Activated CD8-positive, alpha-beta T cell treated with anti-CD3 and anti-CD28 coated beads, Interleukin-2, amount 10 ng/mL, durations not matched to agents 7 days and 5 days (primary cell): ENCODE results near the gene CST11. TPM values are rescaled to one million over a fixed set of nuclear protein-coding genes. Genes with fewer than 3 reads are reported as not detected.

Source experiments
- ATAC-seq: fragments of 150-1000 bp; cut with Tn5 transposase; one replicate; pipeline ENCODE4 v1.10.0; 2021; ENCODE audit warnings: moderate library complexity
- CTCF ChIA-PET: fragments of 350-600 bp; sonication (Branson Sonifier 250); formaldehyde crosslinking; loops from one replicate; lab custom pipeline; 2021; ENCODE audit warnings: antibody characterized with exemption; lab: Charles Lee
- POLR2A ChIA-PET: fragments of 350-600 bp; sonication (Branson Sonifier 250); formaldehyde crosslinking; loops from one replicate; lab custom pipeline; 2021; ENCODE audit warnings: antibody characterized with exemption; lab: Charles Lee
- DNase-seq: peaks from one replicate; pipeline ENCODE4 v3.0.0-alpha.2; 2020
- H3K27ac Mint-ChIP-seq: one replicate; pipeline ENCODE4 v1.8.0; 2021; ENCODE audit warnings: mild to moderate bottlenecking, mixed read lengths
- H3K27me3 Mint-ChIP-seq: one replicate; pipeline ENCODE4 v1.8.0; 2021; ENCODE audit warnings: low read depth, mixed read lengths
- H3K36me3 Mint-ChIP-seq: one replicate; pipeline ENCODE4 v1.8.0; 2021; ENCODE audit warnings: low read depth, mixed read lengths
- H3K4me1 Mint-ChIP-seq: one replicate; pipeline ENCODE4 v1.8.0; 2021; ENCODE audit warnings: low read depth, mixed read lengths
- H3K4me3 Mint-ChIP-seq: one replicate; pipeline ENCODE4 v1.8.0; 2021; ENCODE audit warnings: mild to moderate bottlenecking, mixed read lengths
- H3K9me3 Mint-ChIP-seq: one replicate; pipeline ENCODE4 v1.8.0; 2022; ENCODE audit warnings: mixed read lengths; ENCODE audit not compliant: insufficient read depth
- total RNA-seq, 2 experiments: library from RNA; stranded (reverse); gene quantifications; one replicate each; pipeline ENCODE4 v1.2.3, GENCODE V29; 2021

CST11 gene
- not detected for total RNA-seq

GRCh38 chr20:23452776-23453175, at the start of gene CST11:
Gene CST11, minus strand, starts transcription at chr20:23452876. Its CDS starts 65 bp downstream, at chr20:23452811.
- Mint-ChIP-seq H3K9me3 (no peaks in the 10 kb centered on the region), H3K36me3 (peaks cover 4% of the 10 kb centered on the region), H3K4me3 (no peak within 1 kb of the TSS), H3K27ac (no peak within 1 kb of the TSS), H3K4me1 (peaks cover 38% of the 10 kb centered on the region), H3K27me3 (no peaks in the 10 kb centered on the region)
- DNase-seq (no peak), ATAC-seq (no peak)
- ChIA-PET POLR2A (interaction anchor here (0.6 to 0.7 kb wide), 2 partner anchors 33 to 322 kb away, joined by 3 to 5 read pairs; no protein-coding TSS in a partner anchor), CTCF (interaction anchor here (1.2 kb wide), 1 partner anchor 103 kb away, joined by 3 read pairs; no protein-coding TSS in a partner anchor)

GRCh38 chr20:23501926-23502325, 49.2 kb upstream of the CST11 start:
- POLR2A ChIA-PET, result no interaction called here
- ATAC-seq (no peak), DNase-seq (no peak)
- Mint-ChIP-seq H3K9me3 (no peaks in the 10 kb centered on the region), H3K4me3 (no peak overlapping the region), H3K36me3 (no peaks in the 10 kb centered on the region), H3K27me3 (no peaks in the 10 kb centered on the region), H3K27ac (no peak overlapping the region), H3K4me1 (no peaks in the 10 kb centered on the region)
- CTCF ChIA-PET, result no interaction called here

GRCh38 chr20:23497536-23497935, 44.9 kb upstream of the CST11 start:
- Mint-ChIP-seq H3K27me3 (no peaks in the 10 kb centered on the region), H3K4me3 (no peak overlapping the region), H3K4me1 (no peaks in the 10 kb centered on the region), H3K9me3 (no peaks in the 10 kb centered on the region), H3K27ac (no peak overlapping the region), H3K36me3 (no peaks in the 10 kb centered on the region)
- no peak for ATAC-seq
- ChIA-PET POLR2A (no interaction called here), CTCF (no interaction called here)
- no peak for DNase-seq

DNA sequence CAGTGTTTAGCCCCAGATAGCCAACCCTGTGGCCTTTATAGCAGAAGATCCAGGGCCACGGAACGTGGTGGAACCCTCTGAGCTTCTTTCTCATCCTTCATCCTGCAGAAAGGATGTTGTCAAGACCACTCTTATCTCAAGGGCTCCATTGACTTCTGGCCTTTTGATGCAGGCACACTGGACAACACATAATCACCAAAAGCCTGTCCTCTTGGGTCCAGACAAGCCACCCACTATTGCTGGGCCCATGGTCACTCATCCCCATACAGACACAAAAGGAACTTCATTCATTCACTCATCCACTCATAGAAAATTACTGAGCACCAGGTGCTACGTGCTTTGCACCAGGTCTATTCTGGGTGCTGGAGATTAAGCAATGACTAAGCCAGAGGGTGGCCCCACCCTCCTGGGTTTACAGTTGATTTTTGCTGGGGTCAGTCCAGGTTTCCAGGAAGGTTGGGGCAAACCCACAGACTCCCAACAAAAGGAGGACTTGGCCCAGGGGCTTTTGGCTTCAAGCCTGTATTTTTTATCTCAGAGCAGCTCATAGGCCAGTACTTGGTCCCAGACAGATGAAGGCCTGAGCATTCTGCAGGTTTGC, 40.6 kb upstream of the CST11 start:
- H3K36me3 Mint-ChIP-seq, result no peaks in the 10 kb centered on the region
- ATAC-seq, result no peak
- no peaks in the 10 kb centered on the region for H3K4me1 Mint-ChIP-seq
- ChIA-PET POLR2A (no interaction called here), CTCF (no interaction called here)
- no peak for DNase-seq
- H3K9me3 Mint-ChIP-seq, result no peaks in the 10 kb centered on the region
- no peak overlapping the region for H3K4me3 Mint-ChIP-seq
- no peak overlapping the region for H3K27ac Mint-ChIP-seq
- no peaks in the 10 kb centered on the region for H3K27me3 Mint-ChIP-seq

DNA sequence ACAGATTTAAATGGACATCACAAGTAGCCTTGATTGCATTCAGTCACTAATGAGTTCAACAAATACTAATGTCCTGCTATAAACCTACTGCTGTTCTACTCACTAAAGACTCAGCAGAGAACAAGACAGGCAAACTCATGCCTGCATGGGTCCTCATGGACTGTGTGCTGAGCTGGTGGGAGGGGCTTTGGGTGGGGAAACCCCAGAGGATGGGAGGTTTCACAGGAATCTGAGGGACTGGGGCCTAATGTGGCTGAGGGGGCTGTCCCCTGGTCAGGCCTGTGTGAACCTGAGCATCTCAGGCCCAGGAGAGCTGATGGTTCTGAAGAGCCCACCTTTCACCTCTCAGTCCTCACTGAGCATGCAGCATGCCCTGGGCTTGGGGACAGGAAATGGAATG, 39.6 kb upstream of the CST11 start:
- CTCF ChIA-PET, result no interaction called here
- H3K36me3 Mint-ChIP-seq, result no peaks in the 10 kb centered on the region
- no peak for DNase-seq
- H3K4me3 Mint-ChIP-seq, result no peak overlapping the region
- no peak overlapping the region for H3K27ac Mint-ChIP-seq
- no peaks in the 10 kb centered on the region for H3K9me3 Mint-ChIP-seq
- no peaks in the 10 kb centered on the region for H3K4me1 Mint-ChIP-seq
- no peak for ATAC-seq
- POLR2A ChIA-PET, result no interaction called here
- no peaks in the 10 kb centered on the region for H3K27me3 Mint-ChIP-seq

DNA sequence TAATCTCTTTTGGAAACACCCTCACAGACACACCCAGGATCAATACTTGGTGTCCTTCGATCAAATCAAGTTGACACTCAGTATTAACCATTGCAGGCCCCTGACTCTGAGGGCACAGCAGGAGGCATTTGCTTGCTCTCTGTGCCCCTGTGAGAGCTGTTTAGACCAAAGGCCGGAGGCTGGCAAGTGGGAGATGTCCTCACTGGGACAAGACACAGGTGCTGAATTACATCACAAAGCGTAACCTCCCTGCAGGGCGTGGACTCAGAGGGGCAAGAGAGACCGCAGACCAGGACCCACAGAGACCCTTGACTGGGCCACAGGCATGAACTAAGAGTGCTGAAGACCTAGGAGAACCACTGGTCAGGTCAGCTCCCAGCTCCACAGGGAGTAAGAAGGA, 38.1 kb upstream of the CST11 start, which contains the start of gene CST8:
TSS of gene CST8 (plus strand) at position 301 of the 400 bp plus-strand sequence. CDS start 551 bp downstream, outside the sequence.
- POLR2A ChIA-PET, result no interaction called here

GRCh38 chr20:23488996-23489395, 36.3 kb upstream of the CST11 start:
- H3K27me3 Mint-ChIP-seq, result no peaks in the 10 kb centered on the region
- CTCF ChIA-PET, result no interaction called here
- DNase-seq, result no peak

More for the DNA sequence above, 38.1 kb upstream of the CST11 start, which contains the start of gene CST8:
- H3K4me1 Mint-ChIP-seq, result no peaks in the 10 kb centered on the region
- no peaks in the 10 kb centered on the region for H3K9me3 Mint-ChIP-seq
- DNase-seq (no peak), ATAC-seq (no peak)
- H3K36me3 Mint-ChIP-seq, result no peaks in the 10 kb centered on the region
- no peaks in the 10 kb centered on the region for H3K27me3 Mint-ChIP-seq
- no peak within 1 kb of the TSS for H3K4me3 Mint-ChIP-seq
- H3K27ac Mint-ChIP-seq, result no peak within 1 kb of the TSS
- CTCF ChIA-PET, result no interaction called here

GRCh38 chr20:23488470-23488869, 35.8 kb upstream of the CST11 start:
- DNase-seq, result no peak
- H3K27ac Mint-ChIP-seq, result no peak overlapping the region

More at GRCh38 chr20:23488996-23489395, 36.3 kb upstream of the CST11 start:
- no peak overlapping the region for H3K27ac Mint-ChIP-seq
- H3K4me3 Mint-ChIP-seq, result no peak overlapping the region
- ATAC-seq, result no peak
- no peaks in the 10 kb centered on the region for H3K9me3 Mint-ChIP-seq
- POLR2A ChIA-PET, result interaction anchor here (0.9 kb wide), 1 partner anchor 12 kb away, joined by 3 read pairs; no protein-coding TSS in a partner anchor
- peaks cover 3% of the 10 kb centered on the region for H3K4me1 Mint-ChIP-seq
- H3K36me3 Mint-ChIP-seq, result no peaks in the 10 kb centered on the region

GRCh38 chr20:23484081-23484480, 31.4 kb upstream of the CST11 start:
- ATAC-seq, result no peak
- H3K36me3 Mint-ChIP-seq, result no peaks in the 10 kb centered on the region
- no peak overlapping the region for H3K4me3 Mint-ChIP-seq
- ChIA-PET POLR2A (no interaction called here), CTCF (no interaction called here)
- H3K4me1 Mint-ChIP-seq, result peaks cover 3% of the 10 kb centered on the region
- H3K27me3 Mint-ChIP-seq, result peaks cover 2% of the 10 kb centered on the region
- H3K27ac Mint-ChIP-seq, result no peak overlapping the region
- no peak for DNase-seq
- no peaks in the 10 kb centered on the region for H3K9me3 Mint-ChIP-seq

More at GRCh38 chr20:23488470-23488869, 35.8 kb upstream of the CST11 start:
- ATAC-seq, result no peak
- H3K36me3 Mint-ChIP-seq, result no peaks in the 10 kb centered on the region
- no peaks in the 10 kb centered on the region for H3K9me3 Mint-ChIP-seq
- POLR2A ChIA-PET, result interaction anchor here (0.9 kb wide), 1 partner anchor 13 kb away, joined by 3 read pairs; no protein-coding TSS in a partner anchor
- no peaks in the 10 kb centered on the region for H3K27me3 Mint-ChIP-seq
- no peak overlapping the region for H3K4me3 Mint-ChIP-seq
- CTCF ChIA-PET, result no interaction called here
- H3K4me1 Mint-ChIP-seq, result peaks cover 3% of the 10 kb centered on the region

- CTCF ChIA-PET, result interaction anchor here (0.8 kb wide), 1 partner anchor 323 kb away, joined by 3 read pairs; no protein-coding TSS in a partner anchor
- Mint-ChIP-seq H3K36me3 (no peaks in the 10 kb centered on the region), H3K4me3 (no peak overlapping the region), H3K9me3 (no peaks in the 10 kb centered on the region), H3K4me1 (peaks cover 3% of the 10 kb centered on the region), H3K27ac (no peak overlapping the region), H3K27me3 (peaks cover 2% of the 10 kb centered on the region)
- no peak for ATAC-seq
- POLR2A ChIA-PET, result no interaction called here
- no peak for DNase-seq
Measured at GRCh38 chr20:23482138-23482537, 29.5 kb upstream of the CST11 start.

- Mint-ChIP-seq H3K4me1 (peaks cover 1% of the 10 kb centered on the region), H3K27me3 (peaks cover 2% of the 10 kb centered on the region)
- CTCF ChIA-PET, result no interaction called here
Measured at GRCh38 chr20:23479043-23479442, 26.4 kb upstream of the CST11 start.

GRCh38 chr20:23477223-23477622, 24.5 kb upstream of the CST11 start:
- H3K27ac Mint-ChIP-seq, result no peak overlapping the region
- no peaks in the 10 kb centered on the region for H3K36me3 Mint-ChIP-seq
- CTCF ChIA-PET, result no interaction called here
- ATAC-seq (no peak), DNase-seq (no peak)
- H3K9me3 Mint-ChIP-seq, result no peaks in the 10 kb centered on the region
- POLR2A ChIA-PET, result no interaction called here
- H3K27me3 Mint-ChIP-seq, result peaks cover 7% of the 10 kb centered on the region
- H3K4me1 Mint-ChIP-seq, result no peaks in the 10 kb centered on the region
- H3K4me3 Mint-ChIP-seq, result no peak overlapping the region

More at GRCh38 chr20:23479043-23479442, 26.4 kb upstream of the CST11 start:
- DNase-seq (no peak), ATAC-seq (no peak)
- H3K27ac Mint-ChIP-seq, result no peak overlapping the region
- no peaks in the 10 kb centered on the region for H3K36me3 Mint-ChIP-seq
- no peaks in the 10 kb centered on the region for H3K9me3 Mint-ChIP-seq
- no peak overlapping the region for H3K4me3 Mint-ChIP-seq
- POLR2A ChIA-PET, result no interaction called here
